ENCODE data around the gene BRD4.
"Not testable (repeated sequence)": the region's sequence is repeated elsewhere in the genome, so short reads cannot be mapped to it uniquely, and the experiment has no call there.

The BRD4 gene

DNA sequence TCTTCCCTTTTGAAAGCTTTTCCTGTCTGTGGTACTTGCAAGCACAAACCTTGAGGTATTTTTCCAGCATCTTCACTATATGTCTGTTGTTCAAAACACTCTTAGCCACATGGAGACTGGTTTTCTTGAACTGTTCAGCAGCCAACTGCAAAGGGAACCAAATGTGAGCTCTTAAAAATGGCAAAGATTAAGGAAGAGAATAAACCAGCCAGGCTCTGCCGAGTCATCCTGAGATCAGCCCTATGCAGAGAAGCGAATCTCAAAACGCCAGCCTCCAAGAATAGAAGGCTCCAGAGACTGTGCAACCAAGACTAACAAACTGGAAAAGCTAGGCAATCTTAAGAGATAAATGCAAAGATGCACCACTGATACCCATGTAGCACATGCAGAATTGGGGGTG, 26.6 kb upstream of the BRD4 start:
- DNase-seq = no peak

DNA sequence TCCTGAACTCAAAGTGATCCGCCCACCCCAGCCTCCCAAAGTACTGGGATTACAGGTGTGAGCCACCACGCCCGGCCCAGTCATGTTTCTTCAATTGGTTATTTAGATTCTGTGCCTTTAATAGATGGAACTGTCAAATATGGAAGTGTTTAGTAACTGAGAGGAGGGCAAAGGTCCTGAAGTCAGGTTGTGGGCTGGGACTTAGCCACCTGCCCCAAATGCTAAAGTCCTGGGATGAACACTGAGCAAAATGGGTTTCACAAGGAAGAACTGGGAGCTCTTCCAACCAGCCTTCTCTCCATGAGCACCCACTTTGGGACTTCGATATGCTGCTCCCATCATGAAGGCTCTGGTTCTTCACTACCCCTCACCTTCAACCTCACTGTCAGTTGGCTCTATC, 25.6 kb upstream of the BRD4 start:
- no peak for DNase-seq

DNA sequence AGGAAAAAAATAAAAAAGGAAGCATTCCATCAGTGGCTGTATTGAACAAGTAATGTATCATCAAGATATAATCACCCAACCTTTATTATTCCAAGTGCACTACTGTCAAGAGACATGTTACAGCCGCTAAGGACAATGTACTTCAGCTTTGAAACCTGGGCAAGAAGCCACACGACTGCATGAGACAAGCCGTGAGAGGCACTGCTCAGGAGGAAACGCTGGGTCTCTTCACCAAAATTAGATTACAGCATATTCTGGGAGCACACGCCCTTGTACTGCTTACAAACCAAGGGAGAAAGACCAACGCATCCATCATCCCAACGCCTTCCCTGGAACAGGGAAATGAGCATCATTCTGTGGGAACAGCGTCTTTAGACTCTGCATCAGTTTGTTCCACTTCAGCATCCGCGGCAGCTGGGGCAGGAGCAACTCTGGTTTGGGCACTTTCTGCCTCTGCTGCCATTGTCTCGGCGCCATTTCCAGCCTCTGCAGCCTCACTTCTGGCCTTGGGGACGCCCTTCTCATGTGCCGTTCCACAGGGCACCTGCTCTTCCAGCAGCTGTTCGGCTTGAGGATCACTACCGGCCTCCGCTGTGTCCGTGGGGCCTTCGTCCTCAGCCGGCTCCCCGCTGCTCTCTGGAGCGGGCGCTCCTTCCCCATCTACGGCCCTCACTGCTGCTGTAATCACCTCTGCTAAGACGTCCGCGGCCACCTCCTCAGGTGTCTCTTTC, 22.4 kb upstream of the BRD4 start:
- DNase-seq = no peak

- DNase-seq = no peak
Observed at GRCh38 chr19:15353908-15354307, 21.6 kb upstream of the BRD4 start.

DNA sequence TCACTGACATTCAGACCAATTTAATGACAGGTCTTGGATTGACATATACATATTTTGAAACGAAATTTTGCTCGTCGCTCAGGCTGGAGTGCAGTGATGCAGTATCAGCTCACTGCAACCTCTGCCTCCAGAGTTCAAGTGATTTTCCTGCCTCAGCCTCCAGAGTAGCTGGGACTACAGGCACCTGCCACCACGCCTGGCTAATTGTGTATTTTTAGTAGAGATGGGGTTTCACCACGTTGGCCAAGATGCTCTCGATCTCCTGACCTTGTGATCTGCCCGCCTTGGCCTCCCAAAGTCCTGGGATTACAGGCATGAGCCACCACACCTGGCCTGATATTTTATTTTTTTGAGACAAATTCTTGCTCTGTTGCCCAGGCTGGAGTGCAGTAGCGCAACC, 20.2 kb upstream of the BRD4 start:
- not testable (repeated sequence) for DNase-seq

DNA sequence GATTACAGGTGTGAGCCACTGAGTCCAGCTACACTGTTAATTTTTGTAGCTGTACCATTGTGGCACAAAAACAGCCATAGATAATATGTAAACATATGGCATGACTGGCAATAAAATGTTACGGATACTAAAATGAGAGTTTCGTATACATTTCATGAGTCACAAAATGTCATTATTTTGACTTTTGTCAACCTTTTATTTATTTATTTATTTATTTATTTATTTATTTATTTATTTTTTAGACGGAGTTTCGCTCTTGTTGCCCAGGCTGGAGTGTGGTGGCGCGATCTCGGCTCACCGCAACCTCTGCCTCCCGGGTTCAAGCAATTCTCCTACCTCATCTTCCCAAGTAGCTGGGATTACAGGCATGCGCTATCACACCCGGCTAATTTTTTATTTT, 9.0 kb upstream of the BRD4 start:
- not testable (repeated sequence) for DNase-seq

GRCh38 chr19:15340086-15340485, 7.7 kb upstream of the BRD4 start:
- DNase-seq = no peak

GRCh38 chr19:15337202-15337601, 4.9 kb upstream of the BRD4 start:
- no peak for DNase-seq

DNA sequence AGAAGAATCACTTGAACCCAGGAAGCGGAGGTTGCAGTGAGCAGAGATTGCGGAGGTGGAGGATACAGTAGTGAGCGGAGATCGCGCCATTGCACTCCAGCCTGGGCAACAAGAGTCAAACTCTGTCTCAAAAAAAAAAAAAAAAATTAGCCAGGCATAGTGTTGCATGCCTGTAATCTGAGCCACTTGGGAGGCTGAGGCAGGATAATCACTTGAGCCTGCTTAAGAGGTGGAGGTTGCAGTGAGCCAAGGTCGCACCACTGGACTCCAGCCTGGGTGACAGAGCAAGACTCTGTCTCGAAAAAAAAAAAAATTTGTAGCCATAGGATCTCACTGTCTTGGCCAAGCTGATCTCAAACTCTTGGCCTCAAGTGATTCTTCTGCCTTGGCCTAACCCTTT, 3.7 kb upstream of the BRD4 start:
- DNase-seq = not testable (repeated sequence)

- peak; percentile 63 to 65 for DNase-seq
Observed at GRCh38 chr19:15331419-15332310, 674 bp downstream of the BRD4 start.

- DNase-seq = no peak
Observed at GRCh38 chr19:15330801-15331418, 1.4 kb downstream of the BRD4 start.

- DNase-seq = no peak
Observed at GRCh38 chr19:15328312-15328711, 4.0 kb downstream of the BRD4 start.

- no peak for DNase-seq
Observed at GRCh38 chr19:15324791-15325519, 7.4 kb downstream of the BRD4 start.

- no peak for DNase-seq
Observed at GRCh38 chr19:15323496-15324235, 8.7 kb downstream of the BRD4 start.

DNA sequence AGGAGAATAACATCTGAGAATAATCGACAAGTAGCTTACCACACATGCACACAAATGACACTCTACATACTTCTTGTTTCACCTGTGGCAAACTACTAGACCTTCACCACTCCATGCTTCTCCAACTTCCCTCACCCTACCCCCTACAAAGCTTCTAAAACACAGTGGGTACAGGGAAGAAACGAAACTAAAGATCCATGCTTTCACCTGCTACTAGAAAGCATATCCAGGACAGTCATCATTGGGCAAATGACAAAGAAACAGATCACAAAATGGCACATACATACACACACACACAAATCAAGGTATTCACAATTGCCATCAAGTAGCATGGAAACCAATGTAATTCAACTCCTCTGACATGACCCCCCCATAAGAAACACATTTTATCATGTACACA, 10.6 kb downstream of the BRD4 start:
- no peak for DNase-seq

GRCh38 chr19:15320116-15320515, 12.2 kb downstream of the BRD4 start:
- no peak for DNase-seq

DNA sequence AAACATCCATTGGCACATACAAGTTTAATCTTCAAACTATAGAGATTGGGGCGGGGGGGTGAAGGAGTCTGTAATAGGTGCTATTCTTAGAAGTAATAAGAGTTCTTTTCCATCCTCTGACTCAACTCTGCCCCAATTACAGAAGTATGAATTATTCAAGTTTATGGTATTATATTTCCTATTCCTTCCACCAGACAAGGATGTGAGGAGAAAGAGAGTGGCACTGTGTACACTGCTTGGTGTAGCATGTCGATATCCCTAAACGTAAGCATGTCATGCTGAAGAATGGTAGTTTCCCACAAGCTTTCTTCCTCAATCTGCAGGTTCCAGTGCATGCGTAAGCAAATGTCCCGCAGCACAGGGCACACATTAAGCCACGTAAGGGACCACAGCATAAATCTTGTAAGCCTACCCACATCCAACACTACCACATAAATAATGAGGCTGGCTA, 14.1 kb downstream of the BRD4 start:
- DNase-seq = no peak

DNA sequence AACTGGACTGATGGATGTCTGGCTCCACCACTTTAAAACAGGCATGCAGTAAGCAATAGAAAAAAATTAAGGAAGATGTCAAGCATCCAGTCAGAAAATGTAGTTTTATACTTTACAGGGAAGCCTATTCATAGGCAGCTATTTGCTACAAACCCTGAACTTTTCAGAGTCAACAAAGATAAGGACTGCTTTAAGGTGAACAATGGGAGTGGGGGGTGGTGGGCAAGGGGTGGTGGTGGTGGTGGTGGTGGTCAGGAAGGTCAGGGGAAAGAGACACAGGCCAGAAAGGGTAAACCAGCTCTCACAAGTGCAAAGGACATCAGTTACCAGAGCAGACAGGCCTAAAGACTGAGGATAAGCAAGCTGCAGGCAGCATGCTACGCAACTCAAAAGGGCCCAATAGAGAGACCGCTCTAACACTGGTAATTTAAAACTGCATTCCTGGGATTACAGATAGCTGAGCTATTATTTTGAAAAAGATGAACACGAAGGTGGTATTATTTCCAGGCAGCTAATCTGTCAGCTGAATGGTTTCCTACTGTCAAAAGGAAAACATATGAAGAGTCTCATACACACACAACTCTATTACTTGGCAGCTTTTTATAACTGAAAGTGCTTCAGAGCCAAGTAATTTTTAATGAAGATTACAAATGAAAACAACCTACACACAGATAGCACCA, 14.8 kb downstream of the BRD4 start:
- DNase-seq = no peak

- no peak for DNase-seq
Observed at GRCh38 chr19:15316498-15316897, 15.8 kb downstream of the BRD4 start.

- DNase-seq = no peak
Observed at GRCh38 chr19:15315101-15315500, 17.2 kb downstream of the BRD4 start.

DNA sequence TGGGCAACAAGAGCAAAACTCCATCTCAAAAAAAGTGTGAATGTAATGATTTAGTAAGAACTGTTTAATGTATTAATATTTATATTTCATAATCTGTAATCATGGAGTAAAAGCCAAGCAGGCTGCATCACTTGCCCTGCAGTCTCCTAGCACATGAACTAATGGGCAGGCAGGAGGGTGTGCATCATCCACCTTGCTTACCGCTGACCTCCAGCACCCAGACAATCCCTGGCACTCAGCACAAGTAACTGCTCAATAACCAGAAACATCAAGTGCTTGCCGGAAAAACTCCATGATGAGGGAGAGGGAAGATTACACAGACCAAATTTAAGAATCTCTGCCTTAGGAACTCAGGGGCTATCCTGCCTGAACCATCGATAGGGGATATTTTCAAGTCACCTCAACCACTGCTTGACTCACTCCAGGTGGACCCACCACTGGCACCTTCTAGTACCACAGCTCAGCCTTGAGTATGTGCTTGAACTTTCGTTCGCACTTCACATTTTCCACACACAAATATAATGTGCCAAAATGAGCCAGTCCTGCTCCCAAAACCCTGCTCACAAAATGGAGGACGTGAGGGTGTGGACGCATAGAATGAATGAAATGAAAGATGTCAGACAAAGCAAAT, 18.6 kb downstream of the BRD4 start:
- no peak for DNase-seq

Data from stimulated activated CD4-positive, alpha-beta T cell treated with anti-CD3 and anti-CD28 coated beads, Interleukin-4, amount 100 ng/mL, for 4 hours (primary cell).